RWPE1 (cell line): ENCODE results near the gene CLDN5.

ENCODE experiments used
- CTCF ChIA-PET: fragments of 350-600 bp; sonication (Branson Sonifier 250); formaldehyde crosslinking; extraction: SDS; loops from one replicate; lab custom pipeline; 2021; lab: Yijun Ruan, JAX
- POLR2A ChIA-PET: fragments of 400-600 bp; formaldehyde crosslinking; extraction: SDS; loops from one replicate; lab custom pipeline; 2020; ENCODE audit warnings: antibody characterized with exemption; ENCODE audit not compliant: low non-redundant PET; lab: Yijun Ruan, JAX
- DNase-seq: peaks from one replicate; pipeline ENCODE4 v3.0.0; 2012; ENCODE audit warnings: low spot score
- H3K27ac ChIP-seq: fragments of 450-650 bp; 2 replicates; pipeline ENCODE4 v1.5.1; 2017
- TF ChIP-seq, protein P1 (sequence below): fragments of 450-650 bp; conservative IDR thresholded peaks from 2 replicates; pipeline ENCODE4 v1.5.1; 2017; ENCODE audit warnings: low read depth, mild to moderate bottlenecking

Gene CLDN5

DNA sequence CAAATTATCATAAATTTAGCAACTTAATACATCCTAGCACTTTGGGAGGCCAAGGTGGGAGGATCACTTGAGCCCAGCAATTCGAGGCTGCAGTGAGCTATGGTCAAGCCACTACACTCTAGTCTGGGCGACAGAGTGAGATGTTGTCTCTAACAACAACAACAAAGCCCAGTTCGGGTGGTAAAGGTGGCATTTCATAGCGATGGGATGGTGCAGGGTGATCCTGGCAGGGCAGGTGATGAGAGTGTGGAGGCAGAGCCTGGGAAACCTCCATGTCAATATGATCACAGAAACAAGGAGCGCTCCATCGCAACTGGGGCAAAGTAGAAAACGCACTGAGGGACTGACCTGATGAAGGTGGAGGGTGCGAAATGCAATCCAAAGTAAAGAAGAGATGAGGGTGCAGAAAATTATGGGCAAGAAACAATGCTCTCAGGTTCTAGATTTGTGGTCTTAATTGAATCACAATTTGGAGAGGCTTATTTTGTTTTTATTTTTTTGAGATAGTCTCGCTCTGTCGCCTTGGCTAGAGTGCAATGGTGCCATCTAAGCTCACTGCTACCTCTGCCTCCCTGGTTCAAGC is 32.8 kb upstream of the CLDN5 start:
- CTCF ChIA-PET, result no interaction called here
- no peak overlapping the region for H3K27ac ChIP-seq
- TF ChIP-seq, protein P1, sequence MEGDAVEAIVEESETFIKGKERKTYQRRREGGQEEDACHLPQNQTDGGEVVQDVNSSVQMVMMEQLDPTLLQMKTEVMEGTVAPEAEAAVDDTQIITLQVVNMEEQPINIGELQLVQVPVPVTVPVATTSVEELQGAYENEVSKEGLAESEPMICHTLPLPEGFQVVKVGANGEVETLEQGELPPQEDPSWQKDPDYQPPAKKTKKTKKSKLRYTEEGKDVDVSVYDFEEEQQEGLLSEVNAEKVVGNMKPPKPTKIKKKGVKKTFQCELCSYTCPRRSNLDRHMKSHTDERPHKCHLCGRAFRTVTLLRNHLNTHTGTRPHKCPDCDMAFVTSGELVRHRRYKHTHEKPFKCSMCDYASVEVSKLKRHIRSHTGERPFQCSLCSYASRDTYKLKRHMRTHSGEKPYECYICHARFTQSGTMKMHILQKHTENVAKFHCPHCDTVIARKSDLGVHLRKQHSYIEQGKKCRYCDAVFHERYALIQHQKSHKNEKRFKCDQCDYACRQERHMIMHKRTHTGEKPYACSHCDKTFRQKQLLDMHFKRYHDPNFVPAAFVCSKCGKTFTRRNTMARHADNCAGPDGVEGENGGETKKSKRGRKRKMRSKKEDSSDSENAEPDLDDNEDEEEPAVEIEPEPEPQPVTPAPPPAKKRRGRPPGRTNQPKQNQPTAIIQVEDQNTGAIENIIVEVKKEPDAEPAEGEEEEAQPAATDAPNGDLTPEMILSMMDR, result no peak
- POLR2A ChIA-PET, result no interaction called here
- no peak for DNase-seq

DNA sequence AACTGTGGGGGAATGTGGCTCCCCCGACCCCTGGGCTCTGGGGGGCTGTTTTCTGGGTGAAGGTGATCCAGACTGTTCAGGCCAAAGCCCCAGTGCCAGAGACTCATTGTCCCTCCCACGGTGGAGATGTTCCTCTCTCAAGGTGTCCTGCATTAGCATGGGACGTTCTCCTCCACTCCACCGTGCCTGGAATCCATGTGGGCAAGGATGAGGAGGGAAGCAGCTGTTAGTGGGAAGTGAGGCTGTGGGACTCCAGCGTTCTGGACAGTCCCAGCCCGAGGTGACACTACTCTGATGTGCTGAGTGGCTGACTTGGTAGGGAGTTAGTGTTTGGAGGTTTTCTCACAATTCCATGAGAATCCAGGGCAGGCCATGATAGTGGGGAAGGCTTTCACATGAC is 31.4 kb upstream of the CLDN5 start:
- H3K27ac ChIP-seq, result no peak overlapping the region
- ChIA-PET CTCF (no interaction called here), POLR2A (no interaction called here)
- DNase-seq, result no peak
- TF ChIP-seq, protein P1, result no peak

DNA sequence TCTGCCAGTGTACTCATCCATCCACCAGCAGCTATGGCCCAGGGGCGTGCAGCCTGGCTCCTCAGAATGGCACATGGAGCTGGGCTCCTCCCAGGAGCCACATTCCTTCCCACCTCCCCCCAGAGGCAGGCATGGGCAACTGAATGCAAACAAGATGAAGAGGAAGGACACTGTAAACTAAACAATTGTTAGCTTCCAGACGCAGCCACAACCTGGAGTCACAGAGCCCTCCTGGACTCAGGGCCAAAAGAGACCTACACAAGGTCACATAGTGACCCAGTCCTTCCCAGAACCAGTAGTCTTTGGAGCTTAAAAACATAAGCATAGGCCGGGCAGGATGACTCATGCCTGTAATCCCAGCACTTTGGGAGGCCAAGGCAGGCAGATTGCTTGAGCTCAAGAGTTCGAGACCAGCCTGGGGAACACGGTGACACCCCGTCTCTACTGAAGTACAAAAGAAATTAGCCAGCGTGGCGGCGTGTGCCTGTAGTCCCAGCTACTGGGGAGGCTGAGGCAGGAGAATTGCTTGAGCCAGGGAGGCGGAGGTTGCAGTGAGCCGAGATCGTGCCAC is 30.7 kb upstream of the CLDN5 start:
- TF ChIP-seq, protein P1, result no peak
- ChIA-PET CTCF (interaction anchor here (0.7 kb wide), 1 partner anchor 19 kb away, joined by 3 read pairs; no protein-coding TSS in a partner anchor), POLR2A (no interaction called here)
- H3K27ac ChIP-seq, result no peak overlapping the region
- DNase-seq, result peak; percentile 24

DNA sequence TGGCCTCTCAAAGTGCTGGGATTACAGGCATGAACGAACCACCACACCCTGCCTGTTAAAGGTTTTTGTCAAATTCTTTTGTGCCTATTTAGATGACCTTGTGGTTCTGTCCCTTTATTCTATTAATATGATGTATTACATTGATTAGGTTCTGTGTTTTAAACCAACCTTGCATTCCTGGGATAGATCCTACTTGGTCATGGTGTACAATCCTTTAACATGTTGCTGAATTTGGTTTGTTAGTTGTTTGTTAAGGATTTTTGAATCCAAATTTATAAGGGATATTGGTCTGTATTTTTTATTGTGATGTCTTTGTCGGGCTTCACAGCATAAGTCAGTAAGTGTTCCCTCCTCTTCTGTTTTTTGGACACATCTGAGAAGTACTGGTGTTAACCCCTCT is 29.0 kb upstream of the CLDN5 start:
- TF ChIP-seq, protein P1, result no peak
- POLR2A ChIA-PET, result no interaction called here
- DNase-seq, result no peak
- H3K27ac ChIP-seq, result no peak overlapping the region
- CTCF ChIA-PET, result no interaction called here

DNA sequence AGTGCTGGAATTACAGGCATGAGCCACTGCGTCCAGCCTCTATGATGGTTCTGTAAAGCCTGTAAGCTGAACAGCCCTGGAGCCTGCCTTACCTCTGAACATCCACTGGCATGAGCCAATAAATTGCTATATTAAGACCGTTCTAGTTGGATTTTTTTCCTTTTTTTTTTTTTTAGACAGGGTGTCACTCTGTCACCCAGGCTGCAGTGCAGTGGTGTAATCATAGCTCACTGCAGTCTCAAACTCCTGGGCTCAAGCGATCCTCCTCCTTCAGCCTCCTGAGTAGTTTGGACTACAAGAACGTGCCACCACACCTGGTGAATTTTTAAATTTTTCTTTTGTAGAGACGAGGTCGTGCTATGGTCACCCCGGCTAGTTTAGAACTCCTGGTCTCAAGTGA is 26.2 kb upstream of the CLDN5 start:
- POLR2A ChIA-PET, result no interaction called here

DNA sequence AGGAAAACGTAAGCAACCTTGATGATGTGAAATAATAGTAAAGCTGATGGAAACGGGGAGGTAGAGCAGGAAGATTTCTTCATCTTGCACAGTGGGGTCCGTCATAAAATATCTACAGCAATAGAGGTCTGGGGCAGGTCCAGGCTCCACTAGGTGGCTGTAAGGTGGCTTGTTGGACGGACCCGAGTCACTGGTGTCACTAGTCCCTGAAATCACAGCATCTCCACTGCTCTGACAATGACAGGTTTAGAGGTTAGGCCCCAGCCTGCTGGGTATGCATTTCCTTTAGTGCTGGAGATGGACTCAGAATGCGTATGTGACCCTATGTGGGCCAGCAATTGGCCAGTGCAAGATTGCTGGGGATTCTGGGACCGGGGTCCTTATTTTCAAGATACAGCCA is 25.2 kb upstream of the CLDN5 start:
- TF ChIP-seq, protein P1, result no peak
- CTCF ChIA-PET, result interaction anchor here (0.6 kb wide), 1 partner anchor 283 kb away, joined by 3 read pairs; no protein-coding TSS in a partner anchor
- POLR2A ChIA-PET, result no interaction called here
- no peak for DNase-seq
- H3K27ac ChIP-seq, result no peak overlapping the region

More for the DNA sequence above, 26.2 kb upstream of the CLDN5 start:
- CTCF ChIA-PET, result interaction anchor here (0.6 kb wide), 1 partner anchor 80 kb away, joined by 4 read pairs; no protein-coding TSS in a partner anchor
- H3K27ac ChIP-seq, result no peak overlapping the region
- DNase-seq, result no peak
- TF ChIP-seq, protein P1, result no peak
